ENCODE results near the gene GALNT5.

- no peak for TF ChIP-seq CTCF (IDR thresholded peaks at IDR 0.05)
- no peak for TF ChIP-seq EZH2 (IDR thresholded peaks at IDR 0.05)
Observed at GRCh38 chr2:157227592-157227991, 29.9 kb upstream of the GALNT5 start.
